PC-3 (cell line): ENCODE measurements around the gene CHMP1B. TPM values are rescaled to one million over a fixed set of nuclear protein-coding genes. Genes with fewer than 3 reads are reported as not detected.

Experiments used
- ATAC-seq: fragments of 200-7000 bp; cut with Tn5 transposase; 2 replicates; pipeline ENCODE4 v1.9.1; 2020; ENCODE audit warnings: mild to moderate bottlenecking, moderate library complexity
- BruUV-seq: library from RNA; stranded (reverse); fragments of 400-500 nt; replicated peaks from 2 replicates; lab custom pipeline; 2021; lab: Mats Ljungman, UMichigan
- CTCF ChIA-PET: fragments of 300-600 bp; sonication (Branson Sonifier 250); formaldehyde crosslinking; loops from one replicate; lab custom pipeline; 2022; ENCODE audit warnings: antibody characterized with exemption; lab: Charles Lee
- POLR2A ChIA-PET: fragments of 300-600 bp; sonication (Branson Sonifier 250); formaldehyde crosslinking; loops from one replicate; lab custom pipeline; 2022; ENCODE audit warnings: antibody characterized with exemption; ENCODE audit not compliant: unreplicated experiment; lab: Charles Lee
- DNase-seq: peaks from one replicate; pipeline ENCODE4 v3.0.0-alpha.2; 2015
- H2AFZ ChIP-seq: fragments of 300-600 bp; sonication (generic); 2 replicates; pipeline ENCODE4 v1.6.0; 2016; ENCODE audit warnings: antibody characterized with exemption, low read length
- H3F3A ChIP-seq: fragments of 300-600 bp; sonication (generic); one replicate; pipeline ENCODE4 v1.6.0; 2017; ENCODE audit warnings: antibody characterized with exemption, low read length, control low read depth, mild to moderate bottlenecking; ENCODE audit not compliant: unreplicated experiment
- H3K27ac ChIP-seq: fragments of 300-600 bp; sonication (generic); 2 replicates; pipeline ENCODE4 v1.5.1; 2016; ENCODE audit warnings: mild to moderate bottlenecking, low read length
- H3K27me3 ChIP-seq: fragments of 300-600 bp; sonication (generic); 2 replicates; pipeline ENCODE4 v1.6.1; 2016; ENCODE audit warnings: low read length, mixed read lengths
- H3K36me3 ChIP-seq: fragments of 300-600 bp; sonication (generic); 2 replicates; pipeline ENCODE4 v1.6.1; 2016; ENCODE audit warnings: low read depth, mixed run types, low read length, mixed read lengths
- H3K4me1 ChIP-seq: fragments of 300-600 bp; sonication (generic); 2 replicates; pipeline ENCODE4 v1.5.1; 2016; ENCODE audit warnings: low read length; ENCODE audit not compliant: insufficient read depth
- H3K4me2 ChIP-seq: fragments of 300-600 bp; sonication (generic); 2 replicates; pipeline ENCODE4 v1.6.0; 2016; ENCODE audit warnings: low read length
- H3K4me3 ChIP-seq: fragments of 300-600 bp; sonication (generic); 2 replicates; pipeline ENCODE4 v1.5.1; 2016; ENCODE audit warnings: mild to moderate bottlenecking, low read length, mixed read lengths
- H3K79me2 ChIP-seq: fragments of 300-600 bp; sonication (generic); 2 replicates; pipeline ENCODE4 v1.6.1; 2017; ENCODE audit warnings: low read length, mixed read lengths
- H3K9ac ChIP-seq: fragments of 300-600 bp; sonication (generic); 2 replicates; pipeline ENCODE4 v1.6.0; 2016; ENCODE audit warnings: mild to moderate bottlenecking, low read length
- H3K9me2 ChIP-seq: fragments of 300-600 bp; sonication (generic); replicated peaks from 2 replicates; pipeline ENCODE4 v1.6.1; 2016; ENCODE audit warnings: mixed run types, low read length, mixed read lengths
- H3K9me3 ChIP-seq: fragments of 300-600 bp; sonication (generic); 2 replicates; pipeline ENCODE4 v1.6.1; 2016; ENCODE audit warnings: low read length, mixed read lengths
- H4K20me1 ChIP-seq: fragments of 300-600 bp; sonication (generic); 2 replicates; pipeline ENCODE4 v1.6.1; 2016; ENCODE audit warnings: low read length, mixed read lengths
- EZH2 ChIP-seq: fragments of 300-600 bp; sonication (generic); IDR thresholded peaks from one replicate; pipeline ENCODE4 v1.6.1; 2017; ENCODE audit warnings: antibody characterized with exemption, mild to moderate bottlenecking, low read length; ENCODE audit not compliant: unreplicated experiment
- EZH2phosphoT487 ChIP-seq: fragments of 300-600 bp; sonication (generic); IDR thresholded peaks from 2 replicates; pipeline ENCODE4 v1.6.1; 2018; ENCODE audit warnings: mild to moderate bottlenecking, antibody characterized with exemption, low read length, borderline replicate concordance
- intact Hi-C: fragments of 100-400 bp; cut with micrococcal nuclease; formaldehyde crosslinking; loops from 2 replicates; pipeline ENCODE4 v1.9.0; 2023
- total RNA-seq: library from RNA; depleted of rRNA; stranded (reverse); fragments of >200 nt; gene quantifications from 2 replicates; pipeline ENCODE4 v1.2.3, GENCODE V29; 2014
- TF ChIP-seq, protein P1 (sequence below): fragments of 300-600 bp; sonication (generic); conservative IDR thresholded peaks from 2 replicates; pipeline ENCODE4 v1.5.1; 2017; ENCODE audit warnings: antibody characterized with exemption, low read depth, mild to moderate bottlenecking, low read length

The CHMP1B gene
- total RNA-seq, 1 experiment from 2014 or later, result 81.9 TPM

DNA sequence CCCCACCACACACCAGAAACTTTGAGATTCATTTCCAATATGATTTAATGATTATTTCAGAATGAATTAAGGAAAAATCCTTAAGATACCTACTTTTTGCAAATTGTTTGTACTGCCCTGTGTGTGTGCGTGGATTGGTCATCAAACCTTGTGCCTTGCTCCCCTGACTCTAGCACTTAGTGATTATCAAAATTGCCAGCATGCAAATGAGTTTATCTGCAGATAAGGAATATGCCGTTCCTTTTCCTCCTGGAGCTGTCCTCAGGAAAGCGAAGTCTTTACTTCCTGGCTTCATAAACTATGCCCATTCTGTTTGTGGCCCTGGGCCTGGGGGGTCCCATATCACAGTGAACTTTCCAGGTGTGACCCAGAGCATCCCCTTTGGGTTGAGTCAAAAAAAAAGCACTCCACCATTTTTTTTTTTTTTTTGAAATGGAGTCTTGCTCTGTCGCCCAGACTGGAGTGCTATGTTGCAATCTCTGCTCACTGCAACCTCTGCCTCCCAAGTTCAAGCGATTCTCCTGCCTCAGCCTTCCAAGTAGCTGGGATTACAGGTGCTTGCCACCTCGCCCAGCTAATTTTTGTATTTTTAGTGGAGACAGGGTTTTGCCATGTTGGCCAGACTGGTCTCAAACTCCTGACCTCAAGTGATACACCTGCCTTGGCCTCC, 11.4 kb downstream of the CHMP1B start:
- Histone ChIP-seq H3K27ac (no peak overlapping the region), H3K79me2 (peaks cover 16% of the 10 kb centered on the region), H3K4me3 (no peak overlapping the region), H3K9me3 (no peaks in the 10 kb centered on the region), H4K20me1 (no peaks in the 10 kb centered on the region), H3K4me2 (no peak overlapping the region), H3F3A (no peaks in the 10 kb centered on the region), H3K9ac (no peak overlapping the region), H3K27me3 (no peaks in the 10 kb centered on the region), H3K36me3 (no peaks in the 10 kb centered on the region), H3K9me2 (no peaks in the 10 kb centered on the region), H2AFZ (no peak overlapping the region), H3K4me1 (peaks cover 30% of the 10 kb centered on the region)
- ChIA-PET POLR2A (no interaction called here), CTCF (no interaction called here)
- no peak for ATAC-seq
- intact Hi-C loops, result no loop called here
- no TSS peak for BruUV-seq
- TF ChIP-seq EZH2phosphoT487 (no peak), EZH2 (no peak)
- TF ChIP-seq, protein P1, sequence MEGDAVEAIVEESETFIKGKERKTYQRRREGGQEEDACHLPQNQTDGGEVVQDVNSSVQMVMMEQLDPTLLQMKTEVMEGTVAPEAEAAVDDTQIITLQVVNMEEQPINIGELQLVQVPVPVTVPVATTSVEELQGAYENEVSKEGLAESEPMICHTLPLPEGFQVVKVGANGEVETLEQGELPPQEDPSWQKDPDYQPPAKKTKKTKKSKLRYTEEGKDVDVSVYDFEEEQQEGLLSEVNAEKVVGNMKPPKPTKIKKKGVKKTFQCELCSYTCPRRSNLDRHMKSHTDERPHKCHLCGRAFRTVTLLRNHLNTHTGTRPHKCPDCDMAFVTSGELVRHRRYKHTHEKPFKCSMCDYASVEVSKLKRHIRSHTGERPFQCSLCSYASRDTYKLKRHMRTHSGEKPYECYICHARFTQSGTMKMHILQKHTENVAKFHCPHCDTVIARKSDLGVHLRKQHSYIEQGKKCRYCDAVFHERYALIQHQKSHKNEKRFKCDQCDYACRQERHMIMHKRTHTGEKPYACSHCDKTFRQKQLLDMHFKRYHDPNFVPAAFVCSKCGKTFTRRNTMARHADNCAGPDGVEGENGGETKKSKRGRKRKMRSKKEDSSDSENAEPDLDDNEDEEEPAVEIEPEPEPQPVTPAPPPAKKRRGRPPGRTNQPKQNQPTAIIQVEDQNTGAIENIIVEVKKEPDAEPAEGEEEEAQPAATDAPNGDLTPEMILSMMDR, result no peak
- DNase-seq, result no peak

DNA sequence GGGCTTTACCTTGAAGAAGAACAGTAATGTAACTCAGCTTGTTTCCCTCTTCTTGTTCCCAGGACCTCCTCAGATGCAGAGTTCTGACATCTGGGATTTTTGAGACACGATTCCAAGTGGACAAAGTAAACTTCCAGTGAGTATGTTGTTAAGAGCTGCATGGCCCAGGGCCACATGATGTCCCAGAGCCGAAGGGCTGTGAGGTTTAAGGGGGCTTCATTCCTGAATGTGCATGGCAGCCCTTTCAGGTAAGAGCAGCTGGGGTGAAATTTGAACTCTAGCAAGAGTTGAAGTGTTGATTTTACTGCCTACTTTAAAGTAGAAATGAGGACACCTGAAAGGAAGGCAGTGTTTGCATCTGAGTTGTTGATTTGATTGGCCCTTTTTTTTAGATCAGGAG, 13.3 kb downstream of the CHMP1B start:
- H3K9ac ChIP-seq, result no peak overlapping the region
- H3K4me3 ChIP-seq, result no peak overlapping the region
- no peaks in the 10 kb centered on the region for H3K27me3 ChIP-seq
- TF ChIP-seq EZH2phosphoT487 (no peak), EZH2 (no peak)
- TF ChIP-seq, protein P1, result no peak
- intact Hi-C loops, result no loop called here
- peaks cover 12% of the 10 kb centered on the region for H3K4me1 ChIP-seq
- H3K36me3 ChIP-seq, result no peaks in the 10 kb centered on the region
- no peak overlapping the region for H3K27ac ChIP-seq
- no peaks in the 10 kb centered on the region for H3F3A ChIP-seq
- H3K9me2 ChIP-seq, result no peaks in the 10 kb centered on the region
- POLR2A ChIA-PET, result no interaction called here
- no peaks in the 10 kb centered on the region for H3K9me3 ChIP-seq
- no TSS peak for BruUV-seq
- H4K20me1 ChIP-seq, result no peaks in the 10 kb centered on the region
- CTCF ChIA-PET, result no interaction called here
- no peak overlapping the region for H2AFZ ChIP-seq
- DNase-seq (no peak), ATAC-seq (no peak)
- 0 out of 2 replicates have a peak, but pooled peaks cover under 1% of the 10 kb centered on the region for H3K79me2 ChIP-seq
- no peak overlapping the region for H3K4me2 ChIP-seq

DNA sequence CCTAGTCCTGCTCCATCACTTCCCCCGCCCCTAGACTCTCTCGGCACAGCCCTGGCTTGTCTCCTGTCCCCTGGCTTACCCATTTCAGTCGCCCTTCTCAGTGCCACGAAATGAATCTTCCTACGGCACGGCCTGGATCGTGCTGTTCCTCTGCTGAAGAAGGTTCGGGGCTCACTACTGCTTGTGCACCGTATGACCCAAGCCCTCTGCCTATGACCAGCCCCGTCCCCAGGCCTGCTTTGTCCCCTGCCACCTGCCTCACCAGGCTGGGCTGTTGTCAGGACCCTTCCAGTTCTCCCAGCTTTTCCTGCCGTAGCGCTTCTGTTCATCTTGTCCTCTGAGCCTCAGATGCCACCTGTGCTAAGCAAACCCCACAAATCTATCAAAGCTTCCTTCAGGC, 13.9 kb downstream of the CHMP1B start:
- Histone ChIP-seq H3K9me2 (no peaks in the 10 kb centered on the region), H3K4me2 (no peak overlapping the region), H3K27me3 (no peaks in the 10 kb centered on the region), H2AFZ (no peak overlapping the region), H3K4me3 (no peak overlapping the region), H3K9me3 (no peaks in the 10 kb centered on the region), H3F3A (no peaks in the 10 kb centered on the region), H3K36me3 (no peaks in the 10 kb centered on the region), H3K79me2 (no peaks in the 10 kb centered on the region), H3K9ac (no peak overlapping the region), H3K4me1 (peaks cover 8% of the 10 kb centered on the region), H3K27ac (no peak overlapping the region), H4K20me1 (no peaks in the 10 kb centered on the region)
- POLR2A ChIA-PET, result interaction anchor here (0.6 kb wide), 1 partner anchor 13 kb away, joined by 3 read pairs; no protein-coding TSS in a partner anchor
- CTCF ChIA-PET, result interaction anchor here (0.7 kb wide), 1 partner anchor 210 kb away, joined by 6 read pairs; no protein-coding TSS in a partner anchor
- no peak for ATAC-seq
- BruUV-seq, result no TSS peak
- no peak for DNase-seq
- intact Hi-C loops, result no loop called here
- TF ChIP-seq, protein P1, result no peak
- TF ChIP-seq EZH2 (no peak), EZH2phosphoT487 (no peak)
